GM23248 (cell line): ENCODE measurements around the gene TRAF3.

Source experiments
- EZH2 ChIP-seq: fragments of 200-600 bp; sonication (generic); IDR thresholded peaks from 2 replicates; pipeline ENCODE4 v1.6.1; 2018; ENCODE audit warnings: antibody characterized with exemption, mild to moderate bottlenecking; ENCODE audit not compliant: insufficient read depth, poor library complexity, severe bottlenecking
- EZH2phosphoT487 ChIP-seq: fragments of 200-600 bp; sonication (generic); IDR thresholded peaks from 2 replicates; pipeline ENCODE4 v1.6.1; 2018; ENCODE audit warnings: antibody characterized with exemption, moderate library complexity, mild to moderate bottlenecking, low read depth; ENCODE audit not compliant: insufficient read depth

DNA sequence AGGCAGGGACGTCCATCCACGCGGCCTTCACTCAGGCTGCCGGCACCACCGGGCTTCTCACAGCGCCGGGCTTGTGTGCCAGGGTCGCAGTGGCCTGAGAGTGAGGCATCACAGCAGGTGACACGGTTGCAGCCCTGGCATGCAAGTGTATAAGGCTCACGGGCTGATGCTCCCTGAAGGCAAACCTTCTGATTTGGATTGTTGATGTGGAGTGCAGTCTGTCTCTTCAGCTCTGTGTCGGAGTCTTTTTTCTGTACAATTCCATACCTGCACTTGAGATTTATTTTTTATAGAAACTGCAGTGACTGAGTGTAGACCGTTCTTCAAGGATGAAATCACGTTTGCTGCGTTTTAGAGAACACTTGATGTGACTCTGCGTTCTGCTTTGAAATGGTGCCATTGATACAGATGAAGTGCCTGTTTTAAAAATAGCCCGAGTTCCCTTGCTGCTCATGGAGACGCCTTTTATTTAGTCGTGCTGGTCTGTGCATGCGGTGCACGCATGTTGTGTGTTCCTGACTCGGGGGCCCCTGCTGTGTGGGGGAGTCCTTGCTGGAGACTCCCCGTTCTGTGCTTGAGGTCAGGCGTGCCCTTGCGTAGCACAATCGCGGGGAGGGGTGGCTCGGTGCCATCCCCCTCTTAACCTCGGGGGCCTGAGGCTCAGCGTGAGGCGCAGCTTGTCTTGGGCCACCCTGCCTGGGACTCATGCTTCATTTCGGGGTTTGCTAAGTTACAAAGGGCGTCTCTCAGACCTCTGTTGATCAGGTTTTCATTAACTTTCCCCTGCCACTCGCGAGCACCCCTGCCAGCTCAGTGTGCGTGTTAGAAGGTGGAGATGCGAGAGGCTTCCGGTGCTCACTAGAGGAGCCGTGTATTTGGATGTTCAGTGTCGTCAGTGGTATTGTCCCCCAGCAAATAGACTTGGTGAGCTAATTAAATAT lies 123.7 kb downstream of the TRAF3 start:
- no peak for TF ChIP-seq EZH2phosphoT487
- TF ChIP-seq EZH2 = no peak
